Liver (tissue), 2 donors: ENCODE measurements around the gene P2RX3.

Experiments
- REST ChIP-seq: IDR thresholded peaks from 2 replicates; pipeline ENCODE4 v1.6.1; 2016; ENCODE audit warnings: antibody characterized with exemption, mild to moderate bottlenecking
- TF ChIP-seq, protein P1 (sequence below): fragments of 150-350 bp; IDR thresholded peaks from 2 replicates; pipeline ENCODE4 v1.5.1; 2017; ENCODE audit warnings: improper control_type of control experiment, low read depth, low read length; ENCODE audit not compliant: missing input control
- donor health status: healthy.

DNA sequence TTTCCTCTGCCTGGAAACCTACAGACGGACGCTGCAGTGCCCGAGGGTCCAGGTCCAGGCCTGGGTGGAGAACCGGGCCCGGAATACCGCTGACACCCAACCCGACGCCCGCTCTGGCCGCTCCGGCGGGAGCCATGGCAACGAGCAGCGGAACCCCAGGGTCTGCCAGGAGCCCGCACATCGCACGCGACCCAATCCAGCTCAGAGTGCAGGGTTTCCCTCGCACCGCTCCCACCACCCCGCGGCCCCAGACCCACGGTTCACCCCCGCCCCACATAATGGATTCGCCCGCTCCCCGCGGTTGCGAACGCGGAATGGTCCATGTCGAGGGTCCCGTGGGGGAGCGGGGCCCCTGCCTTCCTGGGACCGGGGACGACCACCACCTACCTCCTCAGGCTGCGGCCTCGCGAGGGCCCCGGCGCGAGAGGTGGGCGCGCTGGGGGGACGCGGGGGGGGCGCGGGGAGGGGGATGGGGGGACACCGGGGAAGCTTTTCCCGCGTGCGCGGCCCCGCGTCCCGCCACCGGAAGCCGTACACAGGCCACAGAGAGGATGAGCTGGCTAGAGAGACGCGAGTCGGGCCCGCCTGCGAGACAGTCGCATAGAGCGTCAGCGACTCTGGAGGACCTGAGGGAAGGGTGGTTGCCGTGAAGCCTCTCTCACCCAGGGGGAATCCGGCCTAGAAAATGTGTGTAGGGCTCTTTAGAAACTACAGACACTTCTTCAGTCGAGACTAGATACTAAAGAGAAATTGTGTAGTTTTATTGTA lies 2.6 kb upstream of the P2RX3 start, which contains the start of gene SSRP1:
- TF ChIP-seq, protein P1, sequence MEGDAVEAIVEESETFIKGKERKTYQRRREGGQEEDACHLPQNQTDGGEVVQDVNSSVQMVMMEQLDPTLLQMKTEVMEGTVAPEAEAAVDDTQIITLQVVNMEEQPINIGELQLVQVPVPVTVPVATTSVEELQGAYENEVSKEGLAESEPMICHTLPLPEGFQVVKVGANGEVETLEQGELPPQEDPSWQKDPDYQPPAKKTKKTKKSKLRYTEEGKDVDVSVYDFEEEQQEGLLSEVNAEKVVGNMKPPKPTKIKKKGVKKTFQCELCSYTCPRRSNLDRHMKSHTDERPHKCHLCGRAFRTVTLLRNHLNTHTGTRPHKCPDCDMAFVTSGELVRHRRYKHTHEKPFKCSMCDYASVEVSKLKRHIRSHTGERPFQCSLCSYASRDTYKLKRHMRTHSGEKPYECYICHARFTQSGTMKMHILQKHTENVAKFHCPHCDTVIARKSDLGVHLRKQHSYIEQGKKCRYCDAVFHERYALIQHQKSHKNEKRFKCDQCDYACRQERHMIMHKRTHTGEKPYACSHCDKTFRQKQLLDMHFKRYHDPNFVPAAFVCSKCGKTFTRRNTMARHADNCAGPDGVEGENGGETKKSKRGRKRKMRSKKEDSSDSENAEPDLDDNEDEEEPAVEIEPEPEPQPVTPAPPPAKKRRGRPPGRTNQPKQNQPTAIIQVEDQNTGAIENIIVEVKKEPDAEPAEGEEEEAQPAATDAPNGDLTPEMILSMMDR, result no peak
- TF ChIP-seq REST, result peak; percentile 28
